Thyroid gland (tissue), 4 donors: Measurements from ENCODE around the gene PAPPA2. TPM values are rescaled to one million over a fixed set of nuclear protein-coding genes. Genes with fewer than 3 reads are reported as not detected.

Experiments used
- DNase-seq, 2 donors: peaks; one replicate each; pipeline ENCODE4 v3.0.0-alpha.2; 2019
- H3K27ac ChIP-seq, 3 donors: fragments of 200-600 bp; sonication (generic); 1 replicate in 2 of 3; 2 replicates in 1 of 3; pipeline ENCODE4 v1.5.1; 2016 to 2019; ENCODE audit warnings: mild to moderate bottlenecking in 1 of 3, moderate library complexity in 1 of 3
- H3K27me3 ChIP-seq: fragments of 200-600 bp; sonication (generic); one replicate; pipeline ENCODE4 v1.5.1; 2019
- H3K36me3 ChIP-seq, 2 donors: fragments of 200-600 bp; sonication (generic); one replicate each; pipeline ENCODE4 v1.5.1; 2016 to 2019
- H3K4me1 ChIP-seq, 2 donors: fragments of 200-600 bp; sonication (generic); one replicate each; pipeline ENCODE4 v1.5.1; 2017 to 2019
- H3K4me3 ChIP-seq, 3 donors: fragments of 200-600 bp; sonication (generic); replicated peaks in 1 of 3; 1 replicate in 2 of 3; 2 replicates in 1 of 3; pipeline ENCODE4 v1.5.1; 2016; ENCODE audit warnings: mild to moderate bottlenecking in 1 of 3
- H3K9me3 ChIP-seq: fragments of 200-600 bp; sonication (generic); one replicate; pipeline ENCODE4 v1.5.1; 2017
- CTCF ChIP-seq, 6 experiments: fragments of 200-600 bp in 3 of 6; fragments of 450-650 bp in 3 of 6; sonication (generic) in 3 of 6; IDR thresholded peaks; one replicate each; pipeline ENCODE4 v1.5.1; 2016 to 2019; ENCODE audit warnings: antibody characterized with exemption in 6 of 6, mild to moderate bottlenecking in 2 of 6, inconsistent platforms in 1 of 6, moderate library complexity in 1 of 6
- POLR2A ChIP-seq, 2 donors: fragments of 450-650 bp; IDR thresholded peaks; one replicate each; pipeline ENCODE4 v1.6.1; 2017; ENCODE audit warnings: antibody characterized with exemption in 2 of 2, mild to moderate bottlenecking in 2 of 2, moderate library complexity in 1 of 2
- WGBS, 2 donors: methylation state at CpG; one replicate each; pipeline ENCODE4 v1.1.5; 2017; 5-methylcytosine and 5-hydroxymethylcytosine counted together
- intact Hi-C: fragments of 100-400 bp; cut with DNase I; formaldehyde crosslinking; loops from one replicate; pipeline ENCODE4 v1.15.1; 2023
- total RNA-seq, 4 donors: library from RNA; depleted of rRNA; stranded (reverse); fragments of >200 nt; gene quantifications; one replicate each; pipeline ENCODE4 v1.2.3, GENCODE V29; 2016

Gene PAPPA2
- total RNA-seq, 4 donors from 2014 or later = 1.1 to 2.7 (median 1.6) TPM

GRCh38 chr1:176778056-176778455 lies 315.1 kb downstream of the PAPPA2 start:
- intact Hi-C loops = no loop called here
- Histone ChIP-seq H3K27me3 (no peaks in the 10 kb centered on the region), H3K4me3 (no peak overlapping the region), H3K27ac (no peak overlapping the region), H3K36me3 (no peaks in the 10 kb centered on the region), H3K9me3 (no peaks in the 10 kb centered on the region), H3K4me1 (no peaks in the 10 kb centered on the region)
- no peak for TF ChIP-seq POLR2A (IDR thresholded peaks at IDR 0.05)
- no peak for TF ChIP-seq CTCF (IDR thresholded peaks at IDR 0.05)
- 60 to 69% methylated on average over 1 of the region's 1 CpG for WGBS, 2 donors
- DNase-seq = no peak

- Histone ChIP-seq H3K4me3 (no peak overlapping the region), H3K36me3 (no peaks in the 10 kb centered on the region), H3K4me1 (no peaks in the 10 kb centered on the region), H3K9me3 (no peaks in the 10 kb centered on the region), H3K27ac (no peak overlapping the region), H3K27me3 (no peaks in the 10 kb centered on the region)
- intact Hi-C loops = no loop called here
- 80 to 81% methylated on average over 1 of the region's 1 CpG for WGBS, 2 donors
- no peak for DNase-seq
- TF ChIP-seq POLR2A (IDR thresholded peaks at IDR 0.05) = no peak
- no peak for TF ChIP-seq CTCF (IDR thresholded peaks at IDR 0.05)
Measured at GRCh38 chr1:176779992-176780328, 317.0 kb downstream of the PAPPA2 start.

- TF ChIP-seq POLR2A (IDR thresholded peaks at IDR 0.05) = no peak
- TF ChIP-seq CTCF (IDR thresholded peaks at IDR 0.05) = no peak
- 85 to 93% methylated on average over 5 of the region's 5 CpGs for WGBS, 2 donors
- H3K27me3 ChIP-seq = no peaks in the 10 kb centered on the region
- H3K36me3 ChIP-seq = no peaks in the 10 kb centered on the region
- H3K27ac ChIP-seq = no peak overlapping the region
- no peak overlapping the region for H3K4me3 ChIP-seq
- no peaks in the 10 kb centered on the region for H3K9me3 ChIP-seq
- no peaks in the 10 kb centered on the region for H3K4me1 ChIP-seq
- intact Hi-C loops = no loop called here
- no peak for DNase-seq
Measured at GRCh38 chr1:176783309-176783708, 320.3 kb downstream of the PAPPA2 start.

GRCh38 chr1:176785056-176785455 lies 322.1 kb downstream of the PAPPA2 start:
- H3K36me3 ChIP-seq = no peaks in the 10 kb centered on the region
- intact Hi-C loops = no loop called here
- no peaks in the 10 kb centered on the region for H3K9me3 ChIP-seq

GRCh38 chr1:176785791-176786190 lies 322.8 kb downstream of the PAPPA2 start:
- H3K4me3 ChIP-seq = no peak overlapping the region
- TF ChIP-seq CTCF (IDR thresholded peaks at IDR 0.05) = no peak
- no peak for TF ChIP-seq POLR2A (IDR thresholded peaks at IDR 0.05)

More at GRCh38 chr1:176785056-176785455, 322.1 kb downstream of the PAPPA2 start:
- Histone ChIP-seq H3K27me3 (no peaks in the 10 kb centered on the region), H3K4me3 (no peak overlapping the region), H3K4me1 (no peaks in the 10 kb centered on the region), H3K27ac (no peak overlapping the region)
- TF ChIP-seq CTCF (IDR thresholded peaks at IDR 0.05) (no peak), POLR2A (IDR thresholded peaks at IDR 0.05) (no peak)
- no peak for DNase-seq
- WGBS, 2 donors = 89 to 92% methylated on average over 6 of the region's 6 CpGs

More at GRCh38 chr1:176785791-176786190, 322.8 kb downstream of the PAPPA2 start:
- intact Hi-C loops = no loop called here
- no peak overlapping the region for H3K27ac ChIP-seq
- H3K36me3 ChIP-seq = no peaks in the 10 kb centered on the region
- no peak for DNase-seq
- WGBS, 2 donors = 38 to 41% methylated on average over 5 of the region's 5 CpGs
- no peaks in the 10 kb centered on the region for H3K4me1 ChIP-seq
- H3K27me3 ChIP-seq = no peaks in the 10 kb centered on the region
- no peaks in the 10 kb centered on the region for H3K9me3 ChIP-seq
